Adrenal gland (tissue), 5 donors: ENCODE data around the gene PTPRN2.

ENCODE experiments used
- CTCF ChIP-seq, 6 experiments: fragments of 450-650 bp in 4 of 6; fragments of 200-600 bp in 2 of 6; sonication (generic) in 1 of 6; IDR thresholded peaks; 1 replicate in 5 of 6; 2 replicates in 1 of 6; pipeline versions ENCODE4 v1.5.1 to v1.8.0; 2016 to 2021; ENCODE audit warnings: antibody characterized with exemption in 6 of 6, mild to moderate bottlenecking in 2 of 6, moderate library complexity in 1 of 6
- POLR2A ChIP-seq, 2 donors: fragments of 450-650 bp; IDR thresholded peaks; one replicate each; pipeline ENCODE4 v1.6.1; 2017; ENCODE audit warnings: antibody characterized with exemption in 2 of 2, mild to moderate bottlenecking in 2 of 2, moderate library complexity in 1 of 2
- donor health status: DM: no; HTN: no; CAD: no.

GRCh38 chr7:157819455-157819807 lies 768.2 kb downstream of the PTPRN2 start:
- TF ChIP-seq CTCF (IDR thresholded peaks at IDR 0.05) (no peak), POLR2A (IDR thresholded peaks at IDR 0.05) (no peak)
